ENCODE measurements around the gene SPTSSA. TPM values are rescaled to one million over a fixed set of nuclear protein-coding genes. Genes with fewer than 3 reads are reported as not detected.

The SPTSSA gene
- total RNA-seq, 4 donors from 2014 or later, result 4.8 to 45.7 (median 28.4) TPM

DNA sequence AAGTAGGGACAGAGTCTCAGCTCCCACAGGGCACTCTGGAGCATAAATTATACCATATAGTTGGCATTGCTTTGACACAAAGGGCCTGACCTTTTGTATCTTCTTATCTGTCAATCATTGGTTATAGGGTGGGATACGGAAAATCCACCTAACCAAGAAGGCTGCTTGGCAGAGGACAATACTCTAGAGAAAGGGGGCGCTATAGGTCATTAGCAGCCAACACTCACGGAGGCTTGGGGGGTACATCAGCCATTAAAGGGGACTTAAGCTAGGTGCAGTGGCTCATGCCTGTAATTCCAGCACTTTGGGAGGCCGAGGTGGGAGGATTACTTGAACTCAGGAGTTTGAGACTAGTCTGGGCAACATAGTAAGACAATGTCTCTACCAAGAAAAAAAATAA, 22.9 kb downstream of the SPTSSA start:
- Histone ChIP-seq H3K27me3 (no peaks in the 10 kb centered on the region), H3K4me3 (no peak overlapping the region), H3K36me3 (no peaks in the 10 kb centered on the region), H3K27ac (no peak overlapping the region), H3K4me1 (peaks cover 18 to 42% (median 21%) of the 10 kb centered on the region in 4 donors), H3K9me3 (no peaks in the 10 kb centered on the region)
- intact Hi-C loops (cut with DNase I; ENCODE audit: low total_unique reads) (no loop called here), in situ Hi-C loops (cut with MboI; ENCODE audit: low pct_ligation_motif_present in 1 of 4, low pct_unique_long_range_greater_than_20kb in 1 of 4, low sequenced_read_pairs in 3 of 4) (no loop called here)
- no peak for DNase-seq
- TF ChIP-seq POLR2A (IDR thresholded peaks at IDR 0.05), result no peak
- no peak for TF ChIP-seq EP300 (IDR thresholded peaks at IDR 0.05; ENCODE audit: low read depth)
- TF ChIP-seq, protein P1, sequence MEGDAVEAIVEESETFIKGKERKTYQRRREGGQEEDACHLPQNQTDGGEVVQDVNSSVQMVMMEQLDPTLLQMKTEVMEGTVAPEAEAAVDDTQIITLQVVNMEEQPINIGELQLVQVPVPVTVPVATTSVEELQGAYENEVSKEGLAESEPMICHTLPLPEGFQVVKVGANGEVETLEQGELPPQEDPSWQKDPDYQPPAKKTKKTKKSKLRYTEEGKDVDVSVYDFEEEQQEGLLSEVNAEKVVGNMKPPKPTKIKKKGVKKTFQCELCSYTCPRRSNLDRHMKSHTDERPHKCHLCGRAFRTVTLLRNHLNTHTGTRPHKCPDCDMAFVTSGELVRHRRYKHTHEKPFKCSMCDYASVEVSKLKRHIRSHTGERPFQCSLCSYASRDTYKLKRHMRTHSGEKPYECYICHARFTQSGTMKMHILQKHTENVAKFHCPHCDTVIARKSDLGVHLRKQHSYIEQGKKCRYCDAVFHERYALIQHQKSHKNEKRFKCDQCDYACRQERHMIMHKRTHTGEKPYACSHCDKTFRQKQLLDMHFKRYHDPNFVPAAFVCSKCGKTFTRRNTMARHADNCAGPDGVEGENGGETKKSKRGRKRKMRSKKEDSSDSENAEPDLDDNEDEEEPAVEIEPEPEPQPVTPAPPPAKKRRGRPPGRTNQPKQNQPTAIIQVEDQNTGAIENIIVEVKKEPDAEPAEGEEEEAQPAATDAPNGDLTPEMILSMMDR (IDR thresholded peaks at IDR 0.05), result no peak
- TF ChIP-seq POLR2AphosphoS5 (IDR thresholded peaks at IDR 0.05), result no peak
- 89 to 93% methylated on average over 3 to 4 of the region's 4 CpGs for WGBS, 2 donors (ENCODE audit: low coverage in 1 of 2)

DNA sequence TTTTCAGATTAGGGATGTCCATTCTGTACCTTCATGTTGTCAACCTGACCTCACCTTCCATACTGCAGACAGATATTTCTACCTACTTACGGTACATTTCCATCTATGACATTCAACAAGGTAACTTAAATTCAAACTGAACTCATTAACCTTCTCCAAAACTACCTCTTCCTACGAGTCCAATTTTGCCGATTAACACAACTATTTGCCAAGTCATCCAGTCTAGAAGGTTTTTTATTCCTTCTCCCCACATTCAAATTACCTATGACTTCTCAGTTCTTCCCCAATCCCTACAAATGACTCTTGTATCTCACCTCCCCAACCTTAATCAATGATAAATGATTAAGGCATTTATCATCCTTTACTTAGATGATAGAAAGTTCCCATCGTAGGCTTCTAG, 23.6 kb downstream of the SPTSSA start:
- WGBS, 2 donors (ENCODE audit: low coverage in 1 of 2), result 94% methylated on average over 4 of the region's 4 CpGs
- Histone ChIP-seq H3K4me1 (peaks cover 18 to 39% (median 21%) of the 10 kb centered on the region in 4 donors), H3K36me3 (no peaks in the 10 kb centered on the region), H3K27ac (no peak overlapping the region), H3K27me3 (no peaks in the 10 kb centered on the region), H3K9me3 (no peaks in the 10 kb centered on the region), H3K4me3 (no peak overlapping the region)
- TF ChIP-seq EP300 (IDR thresholded peaks at IDR 0.05; ENCODE audit: low read depth) (no peak), POLR2AphosphoS5 (IDR thresholded peaks at IDR 0.05) (no peak), POLR2A (IDR thresholded peaks at IDR 0.05) (no peak)
- TF ChIP-seq, protein P1 (IDR thresholded peaks at IDR 0.05), result no peak
- intact Hi-C loops (cut with DNase I; ENCODE audit: low total_unique reads) (no loop called here), in situ Hi-C loops (cut with MboI; ENCODE audit: low pct_ligation_motif_present in 1 of 4, low pct_unique_long_range_greater_than_20kb in 1 of 4, low sequenced_read_pairs in 3 of 4) (no loop called here)
- DNase-seq, result no peak

DNA sequence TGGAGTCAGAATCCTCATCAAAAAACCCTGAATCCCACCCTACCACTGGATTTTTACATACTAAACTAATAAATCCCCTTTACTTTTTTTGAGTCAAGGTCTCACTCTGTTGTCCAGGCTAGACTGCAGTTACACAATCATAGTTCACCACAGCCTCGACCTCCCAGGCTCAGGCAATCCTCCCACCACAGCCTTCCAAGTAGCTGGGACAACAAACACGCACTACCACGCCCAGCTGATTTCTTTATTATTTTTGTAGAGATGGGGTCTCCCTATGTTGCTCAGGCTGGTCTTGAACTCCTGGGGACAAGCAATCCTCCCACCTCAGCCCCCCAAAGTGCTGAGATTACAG, 24.3 kb downstream of the SPTSSA start:
- no peaks in the 10 kb centered on the region for H3K9me3 ChIP-seq
- 83% methylated on average over 3 of the region's 3 CpGs; no CpG with 5 or more reads in 1 of the 2 donors for WGBS, 2 donors (ENCODE audit: low coverage in 1 of 2)
- intact Hi-C loops (cut with DNase I; ENCODE audit: low total_unique reads) (no loop called here), in situ Hi-C loops (cut with MboI; ENCODE audit: low pct_ligation_motif_present in 1 of 4, low pct_unique_long_range_greater_than_20kb in 1 of 4, low sequenced_read_pairs in 3 of 4) (no loop called here)
- DNase-seq, result no peak
- no peak overlapping the region for H3K4me3 ChIP-seq
- no peaks in the 10 kb centered on the region for H3K36me3 ChIP-seq
- peaks cover 18 to 40% (median 21%) of the 10 kb centered on the region in 4 donors for H3K4me1 ChIP-seq
- no peaks in the 10 kb centered on the region for H3K27me3 ChIP-seq
- TF ChIP-seq POLR2AphosphoS5 (IDR thresholded peaks at IDR 0.05), result no peak
- no peak for TF ChIP-seq EP300 (IDR thresholded peaks at IDR 0.05; ENCODE audit: low read depth)
- TF ChIP-seq, protein P1 (IDR thresholded peaks at IDR 0.05), result no peak
- H3K27ac ChIP-seq, result peak overlapping the region; percentile 73 to 82 (median 80)

DNA sequence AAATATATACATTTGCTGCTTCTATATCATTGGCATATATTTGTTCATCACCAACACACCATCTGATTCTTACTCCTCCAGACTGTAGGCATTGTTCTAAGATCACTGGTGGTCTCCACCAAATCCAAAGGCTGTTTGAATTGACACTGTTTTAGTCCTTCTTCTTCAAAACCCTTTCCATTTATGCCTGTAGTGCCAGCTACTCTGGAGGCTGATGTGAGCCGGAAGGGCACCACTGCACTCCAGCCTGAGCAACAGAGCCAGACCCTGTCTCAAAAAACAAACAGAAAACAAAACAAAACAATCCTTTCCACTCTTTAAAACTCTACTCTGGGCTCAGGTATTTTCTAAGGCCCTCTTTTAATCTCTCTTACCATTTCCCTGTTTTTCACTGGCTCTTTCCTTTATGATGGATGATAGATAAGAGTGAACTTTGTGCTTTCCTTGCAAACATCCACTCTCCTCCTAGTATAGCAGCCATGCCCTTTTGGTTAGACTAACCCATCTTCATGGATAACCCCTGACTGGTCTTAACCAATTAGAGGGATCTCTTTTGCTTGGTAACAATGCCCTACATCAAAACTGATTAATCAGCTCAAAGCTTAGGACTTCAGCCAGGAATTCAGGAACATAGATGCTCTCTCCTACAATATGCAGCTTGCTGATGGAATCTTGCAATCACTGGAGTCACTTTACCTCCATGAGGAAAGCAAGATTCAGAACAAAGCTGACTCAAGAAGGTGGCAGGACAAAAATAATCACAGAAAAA, 24.9 kb downstream of the SPTSSA start:
- H3K4me3 ChIP-seq, result no peak overlapping the region
- no peaks in the 10 kb centered on the region for H3K27me3 ChIP-seq
- peak in 1 of 3 donors; percentile 19 for TF ChIP-seq POLR2AphosphoS5 (IDR thresholded peaks at IDR 0.05)
- TF ChIP-seq POLR2A (IDR thresholded peaks at IDR 0.05), result no peak
- no peak for DNase-seq
- WGBS, 2 donors (ENCODE audit: low coverage in 1 of 2), result 58 to 67% methylated on average over 1 of the region's 1 CpG
- no peaks in the 10 kb centered on the region for H3K9me3 ChIP-seq
- in situ Hi-C loops (cut with MboI; ENCODE audit: low pct_ligation_motif_present in 1 of 4, low pct_unique_long_range_greater_than_20kb in 1 of 4, low sequenced_read_pairs in 3 of 4) (no loop called here), intact Hi-C loops (cut with DNase I; ENCODE audit: low total_unique reads) (no loop called here)
- peaks cover 18 to 45% (median 21%) of the 10 kb centered on the region in 4 donors for H3K4me1 ChIP-seq
- peak overlapping the region; percentile 73 to 82 (median 80) for H3K27ac ChIP-seq
- H3K36me3 ChIP-seq, result no peaks in the 10 kb centered on the region
